IMR-90 (cell line): ENCODE measurements around the gene SHISAL1. TPM values are rescaled to one million over a fixed set of nuclear protein-coding genes. Genes with fewer than 3 reads are reported as not detected.

Experiments
- ATAC-seq: fragments of 200-7000 bp; cut with Tn5 transposase; 2 replicates; pipeline ENCODE4 v1.9.1; 2020; ENCODE audit warnings: low read depth, mild to moderate bottlenecking, moderate library complexity
- BruUV-seq: library from RNA; stranded (reverse); fragments of 400-500 nt; replicated peaks from 2 replicates; lab custom pipeline; 2021; lab: Mats Ljungman, UMichigan
- CTCF ChIA-PET: fragments of 300-600 bp; formaldehyde crosslinking; extraction: SDS; loops from one replicate; lab custom pipeline; 2021; ENCODE audit warnings: antibody characterized with exemption; lab: Yijun Ruan, JAX
- POLR2A ChIA-PET: fragments of 300-600 bp; sonication (Branson Sonifier 250); formaldehyde crosslinking; loops from one replicate; lab custom pipeline; 2022; ENCODE audit warnings: antibody characterized with exemption; ENCODE audit not compliant: unreplicated experiment; lab: Charles Lee
- DNase-seq: peaks from one replicate; pipeline ENCODE4 v3.0.0; 2013
- H2AFZ ChIP-seq: replicated peaks from 2 replicates; pipeline ENCODE3; 2013; ENCODE audit warnings: low read length, mild to moderate bottlenecking; ENCODE audit not compliant: poor library complexity
- H2AK5ac ChIP-seq: 2 replicates; pipeline ENCODE4 v1.6.1; 2013; ENCODE audit warnings: low read depth, low read length, inconsistent platforms
- H2AK9ac ChIP-seq: replicated peaks from 2 replicates; pipeline ENCODE3; 2013; ENCODE audit warnings: mild to moderate bottlenecking, low read depth, low read length, moderate library complexity; ENCODE audit not compliant: poor library complexity
- H2BK120ac ChIP-seq: 2 replicates; pipeline ENCODE4 v1.6.1; 2013; ENCODE audit warnings: low read depth, low read length, inconsistent platforms
- H2BK15ac ChIP-seq: 3 replicates; pipeline ENCODE4 v1.6.1; 2013; ENCODE audit warnings: low read depth, low read length, inconsistent platforms
- H2BK20ac ChIP-seq: 2 replicates; pipeline ENCODE4 v1.6.1; 2013; ENCODE audit warnings: low read depth, mild to moderate bottlenecking, inconsistent platforms, low read length, moderate library complexity
- H2BK5ac ChIP-seq: 2 replicates; pipeline ENCODE4 v1.6.1; 2013; ENCODE audit warnings: mild to moderate bottlenecking, low read depth, low read length, inconsistent platforms; ENCODE audit not compliant: poor library complexity, severe bottlenecking
- H3K14ac ChIP-seq: replicated peaks from 2 replicates; pipeline ENCODE4 v1.6.1; 2013; ENCODE audit warnings: low read depth, low read length, inconsistent platforms
- H3K18ac ChIP-seq: 2 replicates; pipeline ENCODE4 v1.6.1; 2013; ENCODE audit warnings: low read depth, low read length, control low read depth
- H3K23ac ChIP-seq: 2 replicates; pipeline ENCODE4 v1.6.1; 2013; ENCODE audit warnings: low read depth, low read length, inconsistent platforms
- H3K27ac ChIP-seq: 2 replicates; pipeline ENCODE4 v1.5.1; 2013; ENCODE audit warnings: mild to moderate bottlenecking, control low read depth, low read length; ENCODE audit not compliant: insufficient read depth
- H3K27me3 ChIP-seq: 2 replicates; pipeline ENCODE4 v1.6.1; 2013; ENCODE audit warnings: low read length; ENCODE audit not compliant: control insufficient read depth, insufficient read depth
- H3K36me3 ChIP-seq: 2 replicates; pipeline ENCODE4 v1.6.1; 2013; ENCODE audit warnings: low read length, mixed read lengths; ENCODE audit not compliant: control insufficient read depth, insufficient read depth
- H3K4ac ChIP-seq: 2 replicates; pipeline ENCODE4 v1.6.1; 2013; ENCODE audit warnings: low read depth, low read length, inconsistent platforms
- H3K4me1 ChIP-seq: 2 replicates; pipeline ENCODE4 v1.6.1; 2013; ENCODE audit warnings: low read length, mixed read lengths; ENCODE audit not compliant: control insufficient read depth, insufficient read depth
- H3K4me2 ChIP-seq: 2 replicates; pipeline ENCODE4 v1.6.1; 2013; ENCODE audit warnings: low read depth, mild to moderate bottlenecking, control low read depth, low read length, moderate library complexity
- H3K4me3 ChIP-seq: 2 replicates; pipeline ENCODE4 v1.5.1; 2013; ENCODE audit warnings: low read depth, mild to moderate bottlenecking, control low read depth, low read length, moderate library complexity; ENCODE audit not compliant: insufficient read depth
- H3K56ac ChIP-seq: 2 replicates; pipeline ENCODE4 v1.6.1; 2013; ENCODE audit warnings: low read length, inconsistent platforms; ENCODE audit not compliant: insufficient read depth; ENCODE audit errors: extremely low read depth
- H3K79me1 ChIP-seq, 2 experiments: 2 replicates each; pipeline ENCODE4 v1.6.1; 2013; ENCODE audit warnings: low read length in 2 of 2, inconsistent platforms in 1 of 2, low read depth in 1 of 2
- H3K9ac ChIP-seq: 2 replicates; pipeline ENCODE4 v1.6.1; 2013; ENCODE audit warnings: low read depth, low read length, control low read depth
- H3K9me1 ChIP-seq: 2 replicates; pipeline ENCODE4 v1.6.1; 2013; ENCODE audit warnings: low read length, inconsistent platforms; ENCODE audit not compliant: insufficient read depth
- H3K9me3 ChIP-seq: 2 replicates; pipeline ENCODE4 v1.6.1; 2013; ENCODE audit warnings: low read length; ENCODE audit not compliant: control insufficient read depth, insufficient read depth
- H4K20me1 ChIP-seq: 2 replicates; pipeline ENCODE4 v1.6.1; 2013; ENCODE audit warnings: low read length, inconsistent platforms; ENCODE audit not compliant: insufficient read depth
- H4K5ac ChIP-seq: 2 replicates; pipeline ENCODE4 v1.6.1; 2013; ENCODE audit warnings: mild to moderate bottlenecking, low read depth, low read length, control low read depth
- H4K8ac ChIP-seq, 2 experiments: 2 replicates each; pipeline ENCODE4 v1.6.1; 2013; ENCODE audit warnings: low read depth in 2 of 2, low read length in 2 of 2, control low read depth in 1 of 2, inconsistent platforms in 1 of 2
- H4K91ac ChIP-seq: 2 replicates; pipeline ENCODE4 v1.6.1; 2013; ENCODE audit warnings: low read depth, low read length, inconsistent platforms; ENCODE audit not compliant: insufficient read depth
- BHLHE40 ChIP-seq: fragments of 150-350 bp; IDR thresholded peaks from 2 replicates; pipeline ENCODE4 v1.6.1; 2016; ENCODE audit warnings: mild to moderate bottlenecking, low read depth, low read length
- FOS ChIP-seq: fragments of 150-350 bp; IDR thresholded peaks from 2 replicates; pipeline ENCODE4 v1.6.1; 2016; ENCODE audit warnings: low read depth, low read length
- MAFK ChIP-seq: IDR thresholded peaks from 2 replicates; pipeline ENCODE4 v1.6.1; 2012; ENCODE audit warnings: low read depth, low read length, improper control_type of control experiment
- POLR2A ChIP-seq: IDR thresholded peaks from 2 replicates; pipeline ENCODE4 v1.6.1; 2012; ENCODE audit warnings: mild to moderate bottlenecking, low read depth, low read length
- RAD21 ChIP-seq: IDR thresholded peaks from 2 replicates; pipeline ENCODE4 v1.6.1; 2012; ENCODE audit warnings: low read length, improper control_type of control experiment
- RCOR1 ChIP-seq: IDR thresholded peaks from 2 replicates; pipeline ENCODE4 v1.6.1; 2012; ENCODE audit warnings: mild to moderate bottlenecking, low read length, improper control_type of control experiment; ENCODE audit not compliant: insufficient replicate concordance
- RFX5 ChIP-seq: IDR thresholded peaks from 2 replicates; pipeline ENCODE4 v1.8.0; 2012; ENCODE audit warnings: low read depth, mild to moderate bottlenecking, low read length, moderate library complexity
- SMC3 ChIP-seq: fragments of 150-350 bp; IDR thresholded peaks from 2 replicates; pipeline ENCODE4 v1.6.1; 2016; ENCODE audit warnings: low read depth, mild to moderate bottlenecking, antibody characterized with exemption, low read length, moderate library complexity
- WGBS, 2 experiments: methylation state at CpG; one replicate each; pipeline versions ENCODE4 v1.1.5 to v1.1.7; 2013; ENCODE audit warnings: missing lambda C conversion rate in 2 of 2; ENCODE audit not compliant: insufficient read length in 1 of 2; ENCODE audit errors: extremely low coverage in 2 of 2; 5-methylcytosine and 5-hydroxymethylcytosine counted together
- dilution Hi-C: fragments of 300-500 bp; cut with HindIII; formaldehyde crosslinking; loops from one replicate; pipeline ENCODE4 v1.14.3; 2018; ENCODE audit warnings: low sequenced_read_pairs; ENCODE audit not compliant: unreplicated experiment
- in situ Hi-C: fragments of 300-500 bp; cut with MboI; formaldehyde crosslinking; loops from 3 replicates; pipeline ENCODE4 v1.14.3; 2019; ENCODE audit warnings: low sequenced_read_pairs, inconsistent platforms, mixed read lengths
- intact Hi-C: fragments of 100-400 bp; cut with micrococcal nuclease; formaldehyde crosslinking; loops from 2 replicates; pipeline ENCODE4 v1.10.0; 2022
- polyA plus RNA-seq, 3 experiments: library from polyadenylated mRNA; depleted of rRNA; stranded (reverse); fragments of >200 nt; gene quantifications; 2 replicates each; pipeline ENCODE4 v1.2.3, GENCODE V29; 2012; ENCODE audit warnings: low replicate concordance in 1 of 3
- total RNA-seq: library from RNA; depleted of rRNA; stranded (reverse); fragments of >200 nt; gene quantifications from 2 replicates; pipeline ENCODE4 v1.2.3, GENCODE V29; 2012
- TF ChIP-seq, protein P1 (sequence below): fragments of 150-350 bp; IDR thresholded peaks from 2 replicates; pipeline ENCODE4 v1.6.1; 2017; ENCODE audit warnings: mild to moderate bottlenecking, antibody characterized with exemption, low read length, low read depth

Gene SHISAL1
- total and polyA plus RNA-seq, 2 of the 4 experiments (the other 2 are of a cell fraction): 1.0 to 1.4 TPM

DNA sequence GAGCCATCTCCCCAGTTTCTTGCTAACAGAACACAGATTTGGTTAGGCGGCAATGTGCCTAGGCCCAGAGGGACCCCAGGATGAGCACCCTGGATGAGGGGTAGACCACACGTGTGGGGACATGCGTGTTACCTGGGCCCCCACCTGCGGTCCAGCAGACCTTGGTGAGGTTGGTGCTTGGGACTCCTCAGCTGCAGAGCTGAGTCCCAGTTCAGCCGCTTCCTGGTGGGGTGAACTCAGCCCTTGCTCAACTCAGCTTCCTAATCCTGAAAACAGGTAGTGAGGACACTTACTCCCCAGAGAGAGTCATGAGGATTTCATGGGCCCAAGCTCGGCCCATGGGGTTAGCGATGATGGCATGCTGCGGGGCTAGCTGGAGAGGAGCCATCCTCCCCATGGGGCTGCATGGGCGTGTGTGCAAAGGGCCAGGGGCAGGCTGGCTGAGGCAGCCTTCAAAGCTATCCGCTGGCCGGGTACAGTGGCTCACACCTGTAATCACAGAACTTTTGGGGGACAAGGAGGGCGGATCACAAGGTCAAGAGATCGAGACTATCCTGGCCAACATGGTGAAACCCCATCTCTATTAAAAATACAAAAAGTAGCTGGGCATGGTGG lies 46.9 kb upstream of the SHISAL1 start:
- peak overlapping the region; percentile 86 for H2BK20ac ChIP-seq
- dilution Hi-C loops: no loop called here
- H3K23ac ChIP-seq: no peak overlapping the region
- H4K5ac ChIP-seq: no peak overlapping the region; the same call in 1 of the 2 replicates
- H3K4ac ChIP-seq: peak overlapping the region; percentile 68; the same call in 1 of the 2 replicates
- no peaks in the 10 kb centered on the region for H3K27me3 ChIP-seq
- H4K91ac ChIP-seq: peak overlapping the region; percentile 94
- H2BK5ac ChIP-seq: peak overlapping the region; percentile 14
- H3K27ac ChIP-seq: no peak overlapping the region
- peak overlapping the region; percentile 19; the same call in 1 of the 2 replicates for H3K18ac ChIP-seq
- peak overlapping the region; percentile 75; the same call in 2 of the 3 replicates for H2BK15ac ChIP-seq
- H2BK120ac ChIP-seq: peak overlapping the region; percentile 74
- H2AK9ac ChIP-seq: peak overlapping the region; percentile 34
- 95% methylated on average over 6 of the region's 13 CpGs; no CpG with 5 or more reads in 1 of the 2 experiments for whole genome bisulfite sequencing, 2 experiments
- no peak overlapping the region for H3K56ac ChIP-seq
- peaks cover 47% of the 10 kb centered on the region for H3K4me1 ChIP-seq
- no peak for DNase-seq
- no TSS peak for BruUV-seq
- in situ Hi-C loops: no loop called here
- peaks cover 0 to 5% of the 10 kb centered on the region in 2 experiments; a peak in 1 of 4 replicates for H3K79me1 ChIP-seq
- H3K9ac ChIP-seq: no peak overlapping the region
- POLR2A ChIA-PET: no interaction called here
- H2AFZ ChIP-seq: no peak overlapping the region
- CTCF ChIA-PET: interaction anchor here (1.1 kb wide), 1 partner anchor 208 kb away, joined by 3 read pairs; no protein-coding TSS in a partner anchor
- H2AK5ac ChIP-seq: peak overlapping the region; percentile 66
- no peaks in the 10 kb centered on the region for H4K20me1 ChIP-seq
- ATAC-seq: no peak
- H3K4me2 ChIP-seq: no peak overlapping the region
- no peaks in the 10 kb centered on the region for H3K36me3 ChIP-seq
- H4K8ac ChIP-seq: peak overlapping the region in 1 of 2 experiments; percentile 19; a peak in 2 of 4 replicates
- H3K9me3 ChIP-seq: no peaks in the 10 kb centered on the region
- no peak for TF ChIP-seq SMC3
- TF ChIP-seq FOS: no peak
- no peak for TF ChIP-seq MAFK
- no peak for TF ChIP-seq RAD21
- TF ChIP-seq BHLHE40: no peak
- no peak for TF ChIP-seq RFX5
- TF ChIP-seq, protein P1, sequence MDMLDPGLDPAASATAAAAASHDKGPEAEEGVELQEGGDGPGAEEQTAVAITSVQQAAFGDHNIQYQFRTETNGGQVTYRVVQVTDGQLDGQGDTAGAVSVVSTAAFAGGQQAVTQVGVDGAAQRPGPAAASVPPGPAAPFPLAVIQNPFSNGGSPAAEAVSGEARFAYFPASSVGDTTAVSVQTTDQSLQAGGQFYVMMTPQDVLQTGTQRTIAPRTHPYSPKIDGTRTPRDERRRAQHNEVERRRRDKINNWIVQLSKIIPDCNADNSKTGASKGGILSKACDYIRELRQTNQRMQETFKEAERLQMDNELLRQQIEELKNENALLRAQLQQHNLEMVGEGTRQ: no peak
- TF ChIP-seq RCOR1: no peak
- no peak for TF ChIP-seq POLR2A
- peak overlapping the region; percentile 15; the same call in 1 of the 2 replicates for H3K14ac ChIP-seq
- H3K4me3 ChIP-seq: no peak overlapping the region
- H3K9me1 ChIP-seq: peaks cover 21% of the 10 kb centered on the region
- intact Hi-C loops: loop anchor here (5.0 to 10.0 kb wide), 2 partner anchors 88 to 125 kb away; no protein-coding TSS in a partner anchor
